Occipital lobe (tissue), 2 donors: ENCODE data around the gene KBTBD8. TPM values are rescaled to one million over a fixed set of nuclear protein-coding genes. Genes with fewer than 3 reads are reported as not detected.
A peak's percentile ranks its signal among the peaks of the same experiment; 100 is the strongest.

Experiments
- DNase-seq: peaks from one replicate; lab custom pipeline; 2025; lab: John Stamatoyannopoulos, UW
- total RNA-seq: library from RNA; depleted of rRNA; stranded (reverse); fragments of >200 nt; gene quantifications from one replicate; pipeline ENCODE4 v1.2.3, GENCODE V29; 2014

KBTBD8 gene
- total RNA-seq = 26.8 TPM

DNA sequence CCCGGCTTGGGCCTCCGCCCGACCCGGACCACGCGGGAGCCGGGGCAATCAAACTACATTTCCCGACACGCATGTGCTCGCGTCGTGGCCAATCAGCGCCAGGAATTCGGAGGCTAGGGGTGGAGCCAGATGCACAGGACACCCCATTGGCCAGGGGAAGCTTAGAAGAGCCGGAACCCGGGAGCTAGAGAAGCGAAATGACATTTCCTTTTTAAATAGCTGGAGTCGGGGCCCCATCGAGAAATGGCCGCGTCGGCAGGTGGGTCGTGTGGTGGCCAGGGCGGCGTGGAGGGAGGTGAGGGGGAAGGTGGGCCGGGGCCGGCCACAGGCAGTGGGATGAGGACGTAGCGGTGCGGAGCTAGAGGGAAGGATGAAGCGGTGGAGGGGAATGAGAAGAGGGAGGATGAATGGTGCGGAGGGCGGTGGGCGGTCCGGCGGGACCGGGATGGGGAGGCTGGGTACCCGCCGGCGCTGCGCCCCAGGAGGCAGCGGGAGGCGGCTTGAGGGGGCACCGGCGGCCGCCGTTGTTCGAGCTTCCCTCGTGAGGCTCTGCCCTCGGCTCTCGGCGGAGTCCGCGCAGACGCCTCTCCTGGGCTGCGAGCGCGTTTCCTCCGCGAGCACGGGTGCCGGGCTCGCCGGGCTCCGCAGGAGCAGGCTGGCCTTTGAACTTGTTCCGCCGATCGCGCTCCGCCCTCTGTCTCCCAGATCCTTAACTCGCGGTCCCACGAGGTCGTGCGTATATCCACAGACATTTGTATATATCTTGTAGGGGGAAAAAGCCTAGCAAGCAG lies at the start of gene KBTBD8:
Gene KBTBD8, plus strand, starts transcription at position 195 of the 791 bp plus-strand sequence. Its CDS starts 49 bp downstream, at position 244.
- DNase-seq = peak; percentile 100

- DNase-seq = no peak
These were observed 49.3 kb upstream of the KBTBD8 start for GRCh38 chr3:66948838-66949237.

DNA sequence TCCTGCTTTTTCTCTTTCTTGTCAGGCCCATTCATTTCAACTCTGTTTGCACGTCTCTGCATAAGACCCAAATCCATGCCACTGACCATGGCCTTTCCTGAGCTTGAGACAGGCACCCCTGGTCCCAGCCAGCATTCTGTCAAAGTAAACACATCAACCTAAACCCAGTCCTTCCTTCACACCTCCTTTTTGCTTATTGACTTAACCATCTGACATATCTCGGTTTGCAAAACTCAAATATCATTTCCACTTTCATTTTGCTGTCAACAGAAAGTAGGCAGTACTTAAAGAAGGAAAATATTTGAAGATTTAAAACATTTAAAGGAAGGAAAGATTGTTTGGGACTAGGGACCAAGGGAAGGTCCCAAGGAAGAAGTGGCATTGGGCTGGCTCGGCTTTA lies 48.2 kb upstream of the KBTBD8 start:
- DNase-seq = no peak

GRCh38 chr3:66952357-66952756 lies 45.8 kb upstream of the KBTBD8 start:
- DNase-seq = no peak

- DNase-seq = no peak
These were observed 44.1 kb upstream of the KBTBD8 start for GRCh38 chr3:66953934-66954445.

GRCh38 chr3:66956742-66957141 lies 41.4 kb upstream of the KBTBD8 start:
- no peak for DNase-seq

DNA sequence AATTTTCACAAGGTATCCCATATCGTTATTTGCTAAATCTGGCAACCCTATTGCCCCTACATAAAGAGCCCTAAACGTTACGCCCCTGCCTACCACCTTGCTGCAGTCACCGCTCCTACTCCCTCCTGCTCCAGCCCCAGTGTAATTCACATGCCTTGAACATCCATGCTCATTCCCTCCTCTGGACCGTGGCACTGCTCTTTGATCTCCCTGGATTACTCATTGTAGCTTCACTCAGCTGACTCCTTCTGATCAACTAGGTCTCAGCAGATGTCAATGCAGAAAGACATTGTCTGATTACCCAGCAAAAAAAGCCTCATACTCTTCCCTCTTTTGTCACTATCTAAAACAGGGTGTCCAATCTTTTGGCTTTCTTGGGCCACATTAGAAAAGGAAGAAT lies 40.7 kb upstream of the KBTBD8 start:
- no peak for DNase-seq

GRCh38 chr3:66958067-66958466 lies 40.0 kb upstream of the KBTBD8 start:
- no peak for DNase-seq

DNA sequence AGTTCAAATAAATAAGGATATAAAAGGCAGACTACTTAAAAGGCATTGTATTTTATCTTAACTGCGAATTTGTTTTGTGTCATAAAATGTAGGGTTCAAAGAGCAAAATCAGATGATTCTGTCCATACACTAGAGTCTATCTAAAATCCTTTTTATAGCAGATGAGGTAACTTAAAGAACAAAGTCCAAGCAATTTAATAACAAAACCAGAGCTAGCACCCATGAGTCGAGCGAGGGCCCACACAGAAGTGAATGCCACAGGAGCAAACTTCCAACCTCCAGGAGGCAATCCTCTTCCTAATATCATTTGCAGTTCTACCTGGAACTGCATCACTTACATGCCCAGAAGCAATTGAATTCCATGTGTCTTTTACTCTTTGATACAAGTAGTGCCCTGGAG lies 35.4 kb upstream of the KBTBD8 start:
- DNase-seq = no peak

- no peak for DNase-seq
These were observed 26.9 kb upstream of the KBTBD8 start for GRCh38 chr3:66971245-66971644.

- DNase-seq = peak; percentile 61
These were observed 26.1 kb upstream of the KBTBD8 start for GRCh38 chr3:66971891-66972551.

DNA sequence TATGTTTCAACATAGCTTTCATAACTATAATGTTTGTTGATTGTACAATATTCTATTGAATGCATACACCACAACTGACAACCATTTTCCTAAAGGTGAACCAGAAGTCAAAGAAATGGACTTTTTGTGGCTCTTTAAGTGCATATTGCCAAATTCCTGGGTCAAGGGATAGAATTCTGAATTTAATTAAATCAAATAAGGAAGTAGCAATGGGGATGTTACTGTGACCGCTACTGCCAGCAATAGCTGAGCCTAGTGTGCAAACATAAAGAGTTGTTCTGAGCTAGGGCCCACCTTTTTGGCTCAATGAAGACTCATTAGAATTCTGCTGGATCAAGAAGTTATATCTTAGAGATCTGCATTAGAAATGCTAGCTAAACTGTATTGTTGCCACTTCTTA lies 17.3 kb upstream of the KBTBD8 start:
- DNase-seq = no peak

GRCh38 chr3:66983101-66983500 lies 15.0 kb upstream of the KBTBD8 start:
- DNase-seq = no peak

DNA sequence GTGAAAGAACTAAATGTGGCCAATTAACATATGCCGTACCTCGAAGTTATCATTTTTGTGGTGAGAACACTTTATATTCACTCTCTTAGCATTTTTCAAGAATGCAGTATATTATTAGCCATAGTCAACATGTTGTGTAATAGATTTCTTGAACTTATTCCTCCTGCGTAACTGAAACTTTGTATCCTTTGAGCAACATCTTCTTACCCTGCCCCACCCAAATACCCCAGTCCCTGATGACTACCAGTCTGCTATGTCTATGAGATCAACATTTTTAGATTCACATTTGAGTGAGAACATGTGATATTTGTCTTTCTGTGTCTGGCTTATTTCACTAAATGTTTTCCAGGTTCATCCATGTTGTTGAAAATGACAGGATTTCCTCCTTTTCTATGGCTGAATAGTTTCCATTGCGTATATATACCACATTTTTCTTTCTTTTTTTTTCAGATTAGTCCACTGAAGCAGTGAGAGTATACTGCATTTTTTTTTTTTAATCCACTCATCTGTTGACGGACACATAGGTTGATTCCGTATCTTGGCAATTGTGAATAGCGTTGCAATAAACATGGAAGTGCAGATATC lies 12.7 kb upstream of the KBTBD8 start:
- DNase-seq = no peak

DNA sequence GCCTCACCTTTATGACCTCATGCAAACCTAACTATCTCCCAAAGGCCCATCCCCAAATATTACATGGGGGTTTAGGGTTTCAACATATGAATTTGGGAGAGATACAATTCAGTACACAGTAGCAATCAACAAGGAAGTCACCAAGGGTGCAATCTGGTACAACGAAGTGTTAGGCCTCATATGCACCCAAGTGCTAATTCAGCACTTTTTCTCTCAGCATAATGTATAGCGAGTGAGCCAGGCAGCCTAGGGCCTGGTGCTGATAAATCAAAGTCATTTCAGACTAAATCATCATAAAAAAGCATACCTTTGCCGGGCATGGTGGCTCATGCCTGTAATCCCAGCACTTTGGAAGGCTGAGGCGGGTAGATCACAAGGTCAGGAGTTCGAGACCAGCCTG lies 11.7 kb upstream of the KBTBD8 start:
- DNase-seq = no peak

DNA sequence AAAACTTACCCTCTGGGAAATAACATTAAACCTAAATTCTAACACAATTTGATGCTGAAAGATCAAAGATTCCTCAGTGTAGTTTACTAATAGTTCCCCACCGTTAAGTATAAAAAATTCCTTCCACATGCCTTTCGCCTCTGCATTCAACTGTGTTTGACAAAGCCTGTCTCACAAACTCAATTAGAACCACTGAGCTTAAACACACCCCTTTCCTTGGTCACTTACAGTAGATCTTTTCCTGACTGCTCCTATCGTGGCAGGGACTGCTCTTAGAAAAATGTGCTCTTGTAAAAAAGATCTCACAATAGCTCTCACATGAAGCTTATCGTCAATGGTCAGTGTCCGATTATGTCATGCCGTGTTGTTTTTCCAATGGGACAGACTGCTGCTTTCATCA lies 8.9 kb upstream of the KBTBD8 start:
- no peak for DNase-seq

- DNase-seq = no peak
These were observed 8.0 kb upstream of the KBTBD8 start for GRCh38 chr3:66989860-66990696.

DNA sequence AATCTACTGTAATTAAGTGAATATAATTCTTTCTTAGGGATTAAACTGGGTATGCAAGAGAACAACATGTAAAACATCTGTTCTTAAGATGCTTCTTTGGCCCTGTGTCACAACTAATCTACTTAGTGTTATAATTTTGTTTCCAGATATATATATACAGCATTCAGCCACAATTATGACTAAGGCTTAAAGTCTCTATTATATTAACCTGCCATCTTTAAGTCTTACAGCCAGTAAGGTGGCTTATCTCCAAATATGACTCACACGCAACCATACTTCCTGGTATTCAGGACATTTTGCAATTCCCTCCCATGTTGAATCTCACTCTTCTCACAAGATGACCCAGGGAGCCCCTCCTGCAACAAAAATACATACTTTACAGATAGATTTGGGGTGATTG lies 6.6 kb upstream of the KBTBD8 start:
- DNase-seq = no peak

- DNase-seq = no peak
These were observed 5.0 kb upstream of the KBTBD8 start for GRCh38 chr3:66993082-66993481.

DNA sequence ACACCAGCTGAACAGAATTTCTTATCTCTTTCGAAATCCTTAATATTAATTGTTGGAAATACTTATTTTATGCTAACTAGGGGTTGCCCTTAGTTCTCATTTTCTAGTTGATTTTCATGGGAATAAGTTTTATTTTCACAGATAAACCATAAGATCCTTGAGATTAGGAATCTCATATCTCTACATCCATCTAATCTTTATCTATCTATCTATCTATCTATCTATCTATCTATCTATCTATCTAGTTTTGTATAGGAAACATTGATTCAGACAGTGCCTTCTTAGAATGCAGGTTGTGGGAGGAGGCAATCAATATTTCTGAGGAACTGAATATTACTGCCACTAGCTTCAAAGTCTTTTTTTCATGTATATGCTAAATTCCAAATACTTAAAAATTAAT lies 3.5 kb upstream of the KBTBD8 start:
- DNase-seq = no peak

DNA sequence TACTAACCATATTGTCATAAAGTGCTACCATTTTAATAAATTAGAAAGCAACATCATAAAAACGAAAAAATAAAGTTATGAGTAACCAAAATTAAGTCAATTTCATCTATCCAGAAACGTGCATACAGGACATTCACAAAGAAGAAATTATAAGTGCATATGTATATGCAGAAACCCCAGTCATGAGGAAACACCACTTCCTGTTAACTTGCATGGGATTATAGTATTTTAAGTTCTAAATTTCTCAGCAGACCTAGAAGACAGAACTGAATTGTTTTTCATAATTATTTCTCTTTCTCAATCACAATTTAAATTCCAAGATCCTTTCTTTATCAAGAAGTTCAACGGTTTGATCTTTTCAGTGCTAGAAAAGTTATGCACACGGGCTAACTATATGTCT lies 1.4 kb upstream of the KBTBD8 start:
- no peak for DNase-seq
